HUES48 (cell line): ENCODE data around the gene GAS7.

ENCODE experiments used
- H3K27ac ChIP-seq: one replicate; pipeline ENCODE4 v1.7.0; 2013; ENCODE audit warnings: low read depth, low read length, inconsistent platforms
- H3K27me3 ChIP-seq: 2 replicates; pipeline ENCODE4 v1.6.1; 2013; ENCODE audit warnings: mild to moderate bottlenecking, low read length; ENCODE audit not compliant: control insufficient read depth, insufficient read depth
- H3K36me3 ChIP-seq: 2 replicates; pipeline ENCODE4 v1.6.1; 2013; ENCODE audit warnings: low read length; ENCODE audit not compliant: control insufficient read depth, insufficient read depth
- H3K4me1 ChIP-seq: 2 replicates; pipeline ENCODE4 v1.6.1; 2013; ENCODE audit warnings: mild to moderate bottlenecking, low read length; ENCODE audit not compliant: control insufficient read depth, insufficient read depth
- H3K4me3 ChIP-seq: 2 replicates; pipeline ENCODE4 v1.5.1; 2013; ENCODE audit warnings: mild to moderate bottlenecking, low read depth, low read length
- H3K9ac ChIP-seq: 2 replicates; pipeline ENCODE4 v1.6.1; 2013; ENCODE audit warnings: mild to moderate bottlenecking, low read depth, low read length, moderate library complexity
- H3K9me3 ChIP-seq: 2 replicates; pipeline ENCODE4 v1.6.1; 2013; ENCODE audit warnings: low read length; ENCODE audit not compliant: control insufficient read depth, insufficient read depth

GAS7 gene

DNA sequence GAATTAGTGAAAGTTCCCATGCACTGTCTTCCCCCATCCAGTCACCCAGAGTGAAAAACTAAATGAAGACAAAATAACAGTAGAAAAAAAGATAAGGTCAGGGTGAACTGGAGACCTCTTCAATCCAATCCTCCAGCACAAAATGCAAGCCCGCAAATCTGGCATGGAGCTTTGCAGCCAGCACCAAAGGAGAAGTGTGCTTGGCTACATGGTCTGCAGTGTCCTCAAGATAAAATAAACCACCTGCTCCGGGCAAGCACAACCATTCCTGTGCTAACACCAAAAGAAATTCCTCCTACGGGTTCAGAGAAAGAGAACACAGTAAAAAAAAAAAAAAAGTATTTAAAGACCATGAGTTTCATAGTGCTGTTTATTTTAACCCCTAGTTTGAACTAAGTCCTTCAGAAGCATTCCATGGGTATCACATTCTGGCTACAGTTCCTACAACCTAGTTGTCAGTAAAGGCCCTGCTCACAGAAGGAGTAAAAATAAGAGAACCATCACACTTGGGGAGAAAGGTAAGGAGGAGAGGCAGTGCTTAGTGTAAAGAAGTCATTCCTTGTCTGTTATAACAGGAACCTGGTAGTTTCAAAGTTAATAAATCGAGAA is 109.1 kb downstream of the GAS7 start:
- Histone ChIP-seq H3K4me3 (no peak overlapping the region), H3K36me3 (no peaks in the 10 kb centered on the region), H3K27ac (no peak overlapping the region), H3K27me3 (no peaks in the 10 kb centered on the region), H3K9me3 (no peaks in the 10 kb centered on the region), H3K4me1 (no peaks in the 10 kb centered on the region), H3K9ac (no peak overlapping the region)

DNA sequence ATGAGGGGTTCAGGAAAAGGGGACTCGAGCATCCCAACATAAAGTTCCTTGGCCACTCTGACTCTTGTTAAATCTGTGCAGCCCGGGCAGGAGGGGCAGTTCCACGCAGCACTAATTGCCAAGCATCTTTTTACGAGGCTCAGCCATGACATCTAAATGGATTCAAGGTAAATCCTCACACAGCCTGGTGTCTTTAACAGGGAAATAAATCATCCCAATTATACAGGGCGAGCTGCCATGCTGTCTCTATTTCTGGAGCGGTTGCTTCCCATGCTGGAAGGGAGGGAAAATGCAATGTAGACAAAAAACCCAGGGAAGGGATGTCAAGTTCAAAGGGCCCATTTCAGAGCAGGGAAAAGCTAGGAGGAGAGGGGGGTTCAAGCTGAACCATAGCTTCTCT is 110.0 kb downstream of the GAS7 start:
- no peak overlapping the region for H3K27ac ChIP-seq
- no peak overlapping the region for H3K4me3 ChIP-seq
- H3K27me3 ChIP-seq: no peaks in the 10 kb centered on the region
- H3K4me1 ChIP-seq: no peaks in the 10 kb centered on the region
- no peaks in the 10 kb centered on the region for H3K36me3 ChIP-seq
- H3K9ac ChIP-seq: no peak overlapping the region
- H3K9me3 ChIP-seq: peaks cover 3% of the 10 kb centered on the region; the same call in 1 of the 2 replicates

DNA sequence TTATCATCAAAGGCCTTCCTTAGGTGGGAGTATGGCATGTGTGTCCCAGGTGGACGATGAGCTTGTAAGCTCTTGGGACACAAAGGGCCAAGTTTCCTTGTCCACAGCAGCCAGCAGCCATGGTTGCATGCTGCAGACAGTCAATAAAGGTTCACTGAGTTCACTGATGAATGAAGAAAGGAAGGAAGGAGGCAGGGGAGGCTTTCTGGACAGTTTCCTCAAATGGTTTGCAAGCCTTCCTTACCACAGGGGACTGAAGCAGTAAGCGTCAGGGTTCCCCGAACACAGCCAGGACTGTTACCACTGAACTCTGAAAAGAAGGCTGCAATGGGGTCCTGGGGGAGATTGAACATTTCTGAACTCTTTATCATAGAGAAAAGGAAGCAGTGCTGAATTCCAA is 111.1 kb downstream of the GAS7 start:
- Histone ChIP-seq H3K27me3 (no peaks in the 10 kb centered on the region), H3K4me3 (no peak overlapping the region), H3K9ac (no peak overlapping the region), H3K4me1 (no peaks in the 10 kb centered on the region), H3K9me3 (peaks cover 7% of the 10 kb centered on the region), H3K36me3 (no peaks in the 10 kb centered on the region), H3K27ac (no peak overlapping the region)

DNA sequence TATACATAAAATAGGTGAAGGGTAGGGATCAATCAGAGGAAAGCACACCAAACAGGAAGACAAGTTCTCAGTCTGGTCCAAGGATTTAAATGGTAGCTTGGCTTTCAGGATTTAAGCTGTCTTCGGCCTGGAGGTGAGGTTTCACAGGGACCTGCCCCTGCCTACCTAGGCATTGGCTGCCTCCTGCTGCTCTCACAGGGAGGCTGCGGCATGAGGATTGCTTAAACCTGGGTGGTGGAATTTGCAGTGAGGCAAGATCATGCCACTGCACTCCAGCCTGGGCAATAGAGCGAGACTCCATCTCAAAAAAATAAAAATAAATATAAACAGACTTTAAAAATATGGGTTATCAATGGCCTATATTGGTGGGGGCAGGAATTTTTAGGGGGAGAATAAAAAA is 114.5 kb downstream of the GAS7 start:
- peaks cover 7% of the 10 kb centered on the region for H3K9me3 ChIP-seq

DNA sequence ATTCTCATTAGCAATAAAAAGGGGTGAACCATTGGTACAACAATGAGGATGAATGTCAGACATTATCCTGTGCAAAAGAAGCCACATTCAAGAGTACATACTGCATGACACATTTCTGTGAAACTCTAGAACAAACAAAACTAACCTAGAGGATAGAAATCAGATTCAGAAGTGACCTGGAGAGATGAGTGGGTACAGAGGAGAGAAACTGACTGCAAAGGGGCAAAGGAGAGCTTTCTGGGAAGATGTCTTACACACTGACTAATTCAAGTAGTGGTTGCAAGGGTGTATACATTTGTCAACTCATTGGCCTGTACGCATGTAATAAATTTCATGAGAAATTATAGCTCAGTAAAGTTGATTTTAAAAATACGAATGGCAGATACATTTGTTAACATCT is 115.6 kb downstream of the GAS7 start:
- Histone ChIP-seq H3K4me1 (no peaks in the 10 kb centered on the region), H3K9ac (no peak overlapping the region), H3K27me3 (no peaks in the 10 kb centered on the region), H3K4me3 (no peak overlapping the region), H3K9me3 (peaks cover 7% of the 10 kb centered on the region), H3K36me3 (no peaks in the 10 kb centered on the region), H3K27ac (no peak overlapping the region)

More for the DNA sequence above, 114.5 kb downstream of the GAS7 start:
- no peak overlapping the region for H3K9ac ChIP-seq
- no peaks in the 10 kb centered on the region for H3K27me3 ChIP-seq
- H3K4me3 ChIP-seq: no peak overlapping the region
- H3K36me3 ChIP-seq: no peaks in the 10 kb centered on the region
- no peak overlapping the region for H3K27ac ChIP-seq
- H3K4me1 ChIP-seq: no peaks in the 10 kb centered on the region

DNA sequence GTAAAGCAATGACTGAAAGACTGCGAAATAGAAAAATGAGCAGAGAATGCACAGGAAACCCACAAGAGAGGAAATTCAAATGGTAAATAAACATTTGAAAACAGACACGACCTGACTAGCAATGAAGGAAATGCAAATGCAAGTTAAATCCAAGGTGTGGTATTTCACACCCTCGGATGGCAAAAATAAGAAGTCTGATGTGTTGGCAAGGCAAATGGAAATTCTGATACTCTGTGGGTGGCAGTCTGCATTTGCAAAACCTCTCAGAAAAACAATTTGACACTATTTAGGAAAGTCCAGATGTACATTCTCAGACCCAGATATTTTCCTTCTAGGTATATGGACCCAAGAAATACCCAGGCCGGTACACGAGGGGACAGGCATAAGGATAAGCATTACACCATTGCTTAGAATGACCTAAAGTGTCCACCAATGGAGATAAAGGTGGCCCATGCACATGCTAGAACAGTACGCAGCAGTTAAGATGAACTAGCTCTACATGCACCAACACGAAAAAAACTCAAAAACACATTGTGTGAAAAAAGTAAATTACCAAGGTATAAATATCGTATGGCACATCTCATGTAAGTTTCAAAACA is 116.7 kb downstream of the GAS7 start:
- Histone ChIP-seq H3K9ac (no peak overlapping the region), H3K27ac (no peak overlapping the region), H3K4me3 (no peak overlapping the region), H3K36me3 (no peaks in the 10 kb centered on the region), H3K4me1 (no peaks in the 10 kb centered on the region), H3K9me3 (peaks cover 7% of the 10 kb centered on the region), H3K27me3 (no peaks in the 10 kb centered on the region)

DNA sequence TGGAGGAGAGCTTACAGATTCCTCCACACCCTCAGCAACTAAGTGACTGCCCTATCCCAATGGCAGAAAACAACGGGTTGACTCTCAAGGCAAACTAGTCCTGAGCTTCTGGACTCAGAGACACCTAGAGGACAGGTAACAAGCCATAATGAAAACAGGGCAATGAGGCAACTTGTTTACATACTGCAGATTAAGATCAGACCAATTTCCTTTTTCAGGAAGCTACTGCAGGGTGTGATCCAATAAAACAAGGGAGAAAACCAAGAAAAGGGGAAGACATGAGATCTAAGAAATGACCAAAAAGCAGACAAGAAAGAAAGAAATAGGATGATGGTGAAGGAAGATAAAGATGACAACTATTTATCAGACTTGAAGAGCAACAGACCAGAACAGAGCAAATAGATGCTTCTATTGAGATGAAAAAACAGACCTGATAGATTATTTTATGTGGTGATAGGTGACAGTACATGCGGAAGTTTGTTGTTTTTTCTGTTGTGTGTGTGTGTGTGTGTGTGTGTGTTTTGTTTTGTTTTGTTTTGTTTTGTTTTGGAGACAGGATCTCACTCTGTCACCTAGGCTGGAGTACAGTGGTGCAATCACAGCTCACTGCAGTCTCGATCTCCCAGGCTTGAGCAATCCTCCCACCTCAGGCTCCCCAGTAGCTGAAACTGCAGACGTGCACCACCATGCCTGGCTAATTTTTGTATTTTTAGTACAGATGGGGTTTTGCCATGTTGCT is 120.7 kb downstream of the GAS7 start:
- Histone ChIP-seq H3K4me1 (no peaks in the 10 kb centered on the region), H3K27me3 (no peaks in the 10 kb centered on the region), H3K36me3 (no peaks in the 10 kb centered on the region), H3K9me3 (peaks cover 3% of the 10 kb centered on the region; the same call in 1 of the 2 replicates), H3K9ac (no peak overlapping the region), H3K27ac (no peak overlapping the region), H3K4me3 (no peak overlapping the region)

DNA sequence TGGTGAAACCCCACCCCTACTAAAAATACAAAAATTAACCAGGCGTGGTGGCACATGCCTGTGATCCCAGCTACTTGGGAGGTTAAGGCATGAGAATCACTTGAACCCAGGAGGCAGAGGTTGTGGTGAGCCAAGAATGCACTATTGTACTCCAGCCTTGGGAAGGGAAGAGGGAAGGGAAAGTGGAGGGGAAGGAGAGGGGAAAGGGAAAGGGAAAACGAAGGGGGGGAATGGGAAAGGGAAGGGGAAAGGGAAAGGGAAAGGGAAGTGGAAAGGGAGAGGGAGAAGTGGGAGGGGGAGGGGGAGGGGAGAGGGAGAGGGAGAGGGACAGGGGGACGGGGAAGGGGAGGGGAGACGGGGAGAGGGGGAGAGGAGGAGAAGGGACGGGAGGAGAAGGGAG is 122.5 kb downstream of the GAS7 start:
- H3K27ac ChIP-seq: no peak overlapping the region
- H3K36me3 ChIP-seq: no peaks in the 10 kb centered on the region
- H3K4me1 ChIP-seq: no peaks in the 10 kb centered on the region
- H3K4me3 ChIP-seq: no peak overlapping the region
- no peak overlapping the region for H3K9ac ChIP-seq
- no peaks in the 10 kb centered on the region for H3K9me3 ChIP-seq
- no peaks in the 10 kb centered on the region for H3K27me3 ChIP-seq

DNA sequence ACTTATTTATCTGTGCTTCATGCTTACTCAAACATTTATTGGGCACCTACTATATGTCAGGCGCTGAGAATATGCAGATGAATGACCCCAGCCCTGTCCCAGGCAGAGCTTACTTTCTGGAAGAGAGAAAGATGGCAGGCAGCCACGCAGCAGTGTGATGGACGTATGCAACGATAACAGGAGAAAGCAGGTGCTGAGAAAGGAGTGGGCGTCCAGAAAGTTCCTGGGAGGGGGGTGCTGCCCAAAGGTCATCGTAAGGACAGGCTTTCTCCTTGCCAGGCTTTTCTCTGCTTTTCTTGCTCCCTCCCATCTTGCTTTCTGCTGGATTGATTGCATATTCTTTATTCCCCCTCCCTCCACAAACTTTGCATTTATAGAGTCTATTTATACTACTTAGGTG is 124.5 kb downstream of the GAS7 start:
- H3K9me3 ChIP-seq: no peaks in the 10 kb centered on the region
- no peak overlapping the region for H3K9ac ChIP-seq
- no peaks in the 10 kb centered on the region for H3K36me3 ChIP-seq
- H3K4me3 ChIP-seq: no peak overlapping the region
- no peak overlapping the region for H3K27ac ChIP-seq
- no peaks in the 10 kb centered on the region for H3K27me3 ChIP-seq
- H3K4me1 ChIP-seq: no peaks in the 10 kb centered on the region

DNA sequence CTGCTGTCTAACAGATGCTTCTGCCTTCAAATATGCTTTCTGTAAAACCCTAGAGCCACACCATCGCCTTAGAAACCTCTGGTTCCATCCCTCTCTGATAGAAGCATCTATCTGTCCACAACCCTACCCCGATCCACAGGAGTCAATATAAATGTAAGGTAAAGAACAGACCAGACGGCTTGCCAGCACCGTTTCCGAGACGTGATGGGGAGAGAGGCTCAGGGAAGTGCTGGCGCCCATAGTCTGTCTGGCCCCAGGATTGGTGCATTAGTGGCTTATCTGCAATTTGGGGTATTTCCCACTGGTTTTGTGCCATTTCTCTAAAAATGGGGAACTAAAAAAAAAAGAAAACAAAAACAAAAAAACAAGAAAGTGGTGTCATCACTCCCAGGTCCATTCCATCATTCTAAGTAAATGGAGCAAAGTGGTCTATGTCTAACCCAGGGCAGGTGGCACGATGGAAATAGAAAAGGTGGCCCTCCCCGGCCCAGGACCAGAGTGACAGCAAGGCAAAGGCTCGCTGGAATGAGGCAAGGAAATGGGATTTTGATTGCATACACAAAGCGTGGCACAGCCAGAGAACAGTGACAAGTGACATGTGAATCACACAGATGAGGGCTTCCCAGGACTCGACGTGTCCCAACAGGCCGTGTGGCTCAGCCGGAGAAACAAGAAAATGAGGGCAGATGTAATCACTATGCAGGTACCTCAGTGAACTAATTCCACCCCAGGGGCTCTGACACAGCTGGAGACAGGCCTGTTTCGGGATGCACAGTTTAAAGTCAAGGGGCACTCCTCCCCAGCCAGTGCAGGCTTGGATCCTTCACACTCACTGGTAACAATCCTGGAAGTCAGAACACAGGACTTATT is 125.6 kb downstream of the GAS7 start:
- no peaks in the 10 kb centered on the region for H3K36me3 ChIP-seq
- H3K9ac ChIP-seq: no peak overlapping the region
- no peaks in the 10 kb centered on the region for H3K9me3 ChIP-seq
- H3K4me1 ChIP-seq: no peaks in the 10 kb centered on the region
- H3K4me3 ChIP-seq: no peak overlapping the region
- no peak overlapping the region for H3K27ac ChIP-seq
- H3K27me3 ChIP-seq: no peaks in the 10 kb centered on the region
